HepG2 (cell line): ENCODE data around the gene CCS. TPM values are rescaled to one million over a fixed set of nuclear protein-coding genes. Genes with fewer than 3 reads are reported as not detected.

ENCODE experiments used
- ATAC-seq: fragments of 200-7000 bp; cut with Tn5 transposase; 3 replicates; pipeline ENCODE4 v1.9.1; 2020; ENCODE audit warnings: mild to moderate bottlenecking, moderate library complexity
- BruUV-seq: library from RNA; stranded (reverse); fragments of 400-500 nt; replicated peaks from 2 replicates; lab custom pipeline; 2021; lab: Mats Ljungman, UMichigan
- CTCF ChIA-PET: fragments of 300-600 bp; formaldehyde crosslinking; extraction: SDS; loops from one replicate; lab custom pipeline; 2021; ENCODE audit warnings: low total read pairs, inconsistent platforms, low intra/inter-chr PET ratio; lab: Yijun Ruan, JAX
- POLR2A ChIA-PET: fragments of 350-600 bp; sonication (Branson Sonifier 250); formaldehyde crosslinking; loops from one replicate; lab custom pipeline; 2020; ENCODE audit warnings: antibody characterized with exemption, inconsistent platforms; lab: Yijun Ruan, JAX
- DNase-seq: peaks from one replicate; pipeline ENCODE4 v3.0.0-alpha.2; 2015; ENCODE audit warnings: low spot score
- FAIRE-seq: peaks from 3 replicates; lab custom pipeline; 2011; peaks lifted over from hg19 to GRCh38; lab: Jason Lieb, UNC
- H2AFZ ChIP-seq: one replicate; pipeline ENCODE4 v1.6.1; 2011; ENCODE audit warnings: low read length, inconsistent platforms
- H3K27ac ChIP-seq: fragments of 300-600 bp; 3 replicates; pipeline ENCODE4 v1.8.0; 2011; ENCODE audit warnings: mixed run types, mild to moderate bottlenecking, mixed read lengths, low read length, inconsistent platforms; ENCODE audit not compliant: insufficient read depth; ENCODE audit errors: extremely low read length
- H3K27me3 ChIP-seq, 2 experiments: fragments of 200-600 bp in 1 of 2; 2 replicates in 1 of 2; 3 replicates in 1 of 2; pipeline versions ENCODE4 v1.6.0 to v1.8.0; 2011; ENCODE audit warnings: low read length in 2 of 2, mild to moderate bottlenecking in 2 of 2, moderate library complexity in 2 of 2, inconsistent platforms in 1 of 2; ENCODE audit not compliant: insufficient read depth in 2 of 2, control insufficient read depth in 1 of 2
- H3K36me3 ChIP-seq, 2 experiments: fragments of 200-600 bp in 1 of 2; replicated peaks in 1 of 2; 2 replicates in 1 of 2; 3 replicates in 1 of 2; pipeline versions ENCODE4 v1.5.1 to v1.8.0; 2011; ENCODE audit warnings: low read length in 2 of 2, inconsistent platforms in 1 of 2; ENCODE audit not compliant: insufficient read depth in 2 of 2, control insufficient read depth in 1 of 2
- H3K4me1 ChIP-seq: 2 replicates; pipeline ENCODE4 v1.5.1; 2012; ENCODE audit warnings: low read length, inconsistent platforms; ENCODE audit not compliant: insufficient read depth
- H3K4me2 ChIP-seq: 2 replicates; pipeline ENCODE4 v1.6.0; 2011; ENCODE audit warnings: low read depth, low read length, inconsistent platforms
- H3K4me3 ChIP-seq, 3 experiments: fragments of 200-600 bp in 1 of 3; sonication (generic), shearing (Covaris generic) in 1 of 3; replicated peaks in 1 of 3; 2 replicates each; pipeline ENCODE4 v1.5.1; 2011 to 2016; ENCODE audit warnings: low read length in 3 of 3, inconsistent platforms in 2 of 3, low read depth in 2 of 3, mild to moderate bottlenecking in 2 of 3, control low read depth in 1 of 3, mixed read lengths in 1 of 3; ENCODE audit not compliant: insufficient read depth in 1 of 3
- H3K79me2 ChIP-seq: one replicate; pipeline ENCODE4 v1.6.1; 2011; ENCODE audit warnings: low read length, inconsistent platforms; ENCODE audit not compliant: insufficient read depth
- H3K9ac ChIP-seq: 2 replicates; pipeline ENCODE4 v1.6.0; 2011; ENCODE audit warnings: mild to moderate bottlenecking, low read depth, low read length, inconsistent platforms; ENCODE audit not compliant: insufficient read depth
- H3K9me3 ChIP-seq: 2 replicates; pipeline ENCODE4 v1.5.1; 2012; ENCODE audit warnings: mild to moderate bottlenecking, low read length
- H4K20me1 ChIP-seq: 2 replicates; pipeline ENCODE4 v1.6.0; 2011; ENCODE audit warnings: inconsistent platforms, mild to moderate bottlenecking, low read length, moderate library complexity; ENCODE audit not compliant: insufficient read depth
- ELF4 ChIP-seq: sonication (generic); formaldehyde crosslinking; IDR thresholded peaks from 2 replicates; pipeline ENCODE4 v1.5.0; 2020; ENCODE audit warnings: missing genetic modification reagents, mild to moderate bottlenecking, moderate library complexity, borderline replicate concordance
- NFKBIZ ChIP-seq: IDR thresholded peaks from 2 replicates; pipeline ENCODE4 v1.6.1; 2018; ENCODE audit warnings: missing genetic modification reagents, missing compliant biosample characterization
- POLR2AphosphoS5 ChIP-seq: IDR thresholded peaks from 2 replicates; pipeline ENCODE4 v1.6.1; 2012; ENCODE audit warnings: low read depth, low read length
- SYNCRIP ChIP-seq: fragments of 200-400 bp; formaldehyde crosslinking; IDR thresholded peaks from 2 replicates; pipeline ENCODE4 v1.6.1; 2018; ENCODE audit warnings: mild to moderate bottlenecking, low read depth, low read length; ENCODE audit not compliant: insufficient read depth
- YEATS2 ChIP-seq: sonication (generic); formaldehyde crosslinking; IDR thresholded peaks from 2 replicates; pipeline ENCODE4 v1.4.0; 2020; ENCODE audit warnings: missing genetic modification reagents, borderline replicate concordance
- ZEB1 ChIP-seq: IDR thresholded peaks from 2 replicates; pipeline ENCODE4 v1.6.1; 2012; ENCODE audit warnings: mild to moderate bottlenecking, low read depth, inconsistent platforms; ENCODE audit not compliant: insufficient replicate concordance
- ZMAT3 ChIP-seq: sonication (generic); formaldehyde crosslinking; conservative IDR thresholded peaks from 2 replicates; pipeline ENCODE4 v1.7.0; 2021; ENCODE audit warnings: missing genetic modification reagents
- ZNF225 ChIP-seq: sonication (generic); formaldehyde crosslinking; IDR thresholded peaks from 2 replicates; pipeline ENCODE4 v1.4.0; 2020; ENCODE audit warnings: mild to moderate bottlenecking, missing genetic modification reagents
- WGBS: methylation state at CpG from one replicate; pipeline ENCODE4 v1.1.6; 2017; ENCODE audit warnings: low lambda C conversion rate; 5-methylcytosine and 5-hydroxymethylcytosine counted together
- in situ Hi-C: cut with HindIII; loops from 2 replicates; pipeline ENCODE4 v1.10.0; 2017; ENCODE audit warnings: low pct_unique_long_range_greater_than_20kb; ENCODE audit not compliant: extremely low pct_ligation_motif_present
- intact Hi-C: fragments of 100-400 bp; cut with micrococcal nuclease; formaldehyde crosslinking; loops from one replicate; pipeline ENCODE4 v1.10.0; 2022; ENCODE audit not compliant: unreplicated experiment
- polyA plus RNA-seq, 8 experiments: library from polyadenylated mRNA; depleted of rRNA in 3 of 8; stranded (reverse) in 7 of 8; unstranded in 1 of 8; fragments of >200 nt; fragmentation: Illumina TruSeq in 4 of 8; extraction: Trizol in 4 of 8; gene quantifications; 2 replicates each; pipeline versions ENCODE4 v1.2.1 to v1.2.3, GENCODE V29; 2011 to 2016; ENCODE audit warnings: low read depth in 4 of 8, missing spikeins in 1 of 8, mixed read lengths in 1 of 8; ENCODE audit not compliant: insufficient read depth in 1 of 8
- total RNA-seq, 5 experiments: library from RNA; depleted of rRNA; stranded (reverse); fragments of >200 nt; fragmentation: Illumina TruSeq; extraction: Trizol; gene quantifications; 2 replicates each; pipeline ENCODE4 v1.2.3, GENCODE V29; 2016; ENCODE audit warnings: low read depth in 1 of 5

The CCS gene
- total and polyA plus RNA-seq, 2 of the 13 experiments (the other 11 are each of a cell fraction or from before 2014, with no cell fraction given) = 25.4 to 44.6 TPM

DNA sequence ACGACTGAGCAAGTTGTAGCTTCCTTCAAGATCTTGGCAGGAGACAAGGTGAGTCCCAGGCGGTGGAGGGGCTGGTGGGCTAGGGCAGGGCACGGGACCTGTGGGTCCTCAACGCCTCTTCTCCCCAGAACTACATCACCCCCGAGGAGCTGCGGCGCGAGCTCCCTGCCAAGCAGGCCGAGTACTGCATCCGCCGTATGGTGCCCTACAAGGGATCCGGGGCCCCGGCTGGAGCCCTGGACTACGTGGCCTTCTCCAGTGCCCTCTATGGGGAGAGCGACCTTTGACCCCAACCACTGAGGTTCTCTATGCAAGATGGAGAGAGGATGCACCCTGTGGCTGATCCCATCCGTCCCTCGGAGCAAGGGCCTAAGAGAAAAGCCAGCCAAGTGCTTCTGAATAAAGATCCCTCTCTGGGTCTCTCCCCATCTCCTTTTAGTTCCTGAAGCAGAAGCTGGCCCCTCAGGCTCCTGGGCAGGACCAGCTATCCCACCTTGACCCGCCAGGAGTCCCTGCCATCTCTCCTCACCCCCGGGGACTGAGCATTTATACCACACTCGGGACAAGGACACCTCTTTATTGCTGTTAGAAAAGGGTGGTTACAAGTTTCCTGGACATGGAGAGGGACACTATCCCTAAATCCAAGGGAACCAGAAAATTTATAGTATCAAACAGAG lies 29.9 kb upstream of the CCS start (continued):
- no peak for TF ChIP-seq NFKBIZ (CRISPR knock-in tag)
- TF ChIP-seq SYNCRIP = no peak
- no peak for TF ChIP-seq ZMAT3
- no peak for TF ChIP-seq POLR2AphosphoS5

DNA sequence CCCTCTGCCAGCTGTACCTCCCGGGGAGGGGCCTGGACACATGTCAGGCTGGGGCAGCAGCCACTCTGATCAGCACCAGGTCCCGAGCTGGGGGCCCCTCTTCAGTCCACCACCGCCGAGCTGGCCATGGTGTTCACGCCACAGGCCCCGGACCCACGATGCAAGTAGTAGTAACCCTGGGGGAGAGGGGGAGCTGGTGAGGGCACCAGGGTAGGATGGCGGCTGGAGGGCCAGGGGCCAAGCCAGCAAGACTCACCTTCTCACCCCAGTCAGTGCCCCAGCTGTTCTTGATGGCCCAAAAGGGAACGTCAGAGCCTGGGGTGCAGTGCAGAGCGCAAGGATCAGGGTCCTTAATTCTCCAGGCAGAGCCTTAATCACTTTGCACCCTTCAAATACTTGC lies 29.2 kb upstream of the CCS start:
- Histone ChIP-seq H3K9me3 (no peaks in the 10 kb centered on the region), H3K79me2 (no peaks in the 10 kb centered on the region), H3K4me1 (no peaks in the 10 kb centered on the region), H3K36me3 (no peaks in the 10 kb centered on the region), H4K20me1 (no peaks in the 10 kb centered on the region), H3K27me3 (peaks cover 1 to 62% of the 10 kb centered on the region in 2 experiments; a peak in 4 of 5 replicates), H2AFZ (no peak overlapping the region), H3K27ac (no peak overlapping the region), H3K4me2 (no peak overlapping the region), H3K9ac (no peak overlapping the region), H3K4me3 (no peak overlapping the region)
- DNase-seq (no peak), FAIRE-seq (no peak), ATAC-seq (no peak)
- ChIA-PET POLR2A (interaction anchor here (1.5 kb wide), 1 partner anchor 74 kb away, joined by 4 read pairs; the partner anchor contains the start of gene RBM4), CTCF (no interaction called here)
- in situ Hi-C loops = loop anchor here (25.0 kb wide), 1 partner anchor 273 kb away; the partner anchor contains the start of gene RCE1
- 66% methylated on average over 6 of the region's 10 CpGs for WGBS
- TF ChIP-seq ZEB1 (no peak), ELF4 (CRISPR knock-in tag) (no peak), ZNF225 (no peak), YEATS2 (CRISPR knock-in tag) (no peak)
- BruUV-seq = no TSS peak
- intact Hi-C loops = no loop called here
